Measurements from ENCODE around the gene AHCYL2. TPM values are rescaled to one million over a fixed set of nuclear protein-coding genes. Genes with fewer than 3 reads are reported as not detected.

Gene AHCYL2
- total and polyA plus RNA-seq, 2 of the 8 experiments (the other 6 are each of a cell fraction or from before 2014, with no cell fraction given): 20.7 to 25.4 TPM

DNA sequence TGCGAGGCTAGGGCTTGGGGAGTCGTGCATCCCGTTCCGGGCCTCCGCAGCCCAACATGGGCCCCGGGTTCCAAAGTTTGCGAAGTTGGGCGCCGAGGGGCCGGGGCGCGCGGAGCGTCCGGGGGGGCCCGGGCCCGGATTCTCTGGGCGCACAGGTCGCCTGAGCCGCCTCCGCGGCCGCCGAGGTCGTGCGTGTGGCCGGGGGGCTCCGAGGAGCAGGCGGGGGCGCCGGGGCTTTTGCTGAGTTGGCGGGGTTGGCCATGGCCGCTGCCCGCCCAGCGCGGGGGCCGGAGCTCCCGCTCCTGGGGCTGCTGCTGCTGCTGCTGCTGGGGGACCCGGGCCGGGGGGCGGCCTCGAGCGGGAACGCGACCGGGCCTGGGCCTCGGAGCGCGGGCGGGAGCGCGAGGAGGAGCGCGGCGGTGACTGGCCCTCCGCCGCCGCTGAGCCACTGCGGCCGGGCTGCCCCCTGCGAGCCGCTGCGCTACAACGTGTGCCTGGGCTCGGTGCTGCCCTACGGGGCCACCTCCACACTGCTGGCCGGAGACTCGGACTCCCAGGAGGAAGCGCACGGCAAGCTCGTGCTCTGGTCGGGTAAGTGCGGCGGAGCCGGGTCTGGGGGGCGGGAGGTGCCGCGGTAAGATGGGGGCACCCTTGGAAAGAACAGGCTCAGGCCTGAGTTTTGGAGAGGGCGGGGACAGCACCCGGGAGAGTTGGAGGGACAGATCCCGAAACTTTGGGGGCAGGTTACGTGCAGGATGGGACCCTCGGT lies 35.8 kb upstream of the AHCYL2 start:
- Histone ChIP-seq H3K79me2 (ENCODE audit: control insufficient read depth in 1 of 2, insufficient read depth in 2 of 2, low read length in 2 of 2) (peaks cover 24 to 46% of the 10 kb centered on the region in 2 experiments), H3K23ac (ENCODE audit: insufficient read length) (no peak overlapping the region), H3K56ac (replicated peaks; ENCODE audit: insufficient read length, low read depth, low read length) (peak overlapping the region; percentile 35), H4K20me1 (replicated peaks in 1 of 2; ENCODE audit: control insufficient read depth in 1 of 2, insufficient read depth in 2 of 2, low read length in 2 of 2) (peaks cover 13 to 14% of the 10 kb centered on the region in 2 experiments), H2BK12ac (ENCODE audit: low read depth, low read length) (no peak overlapping the region), H3K27me3 (replicated peaks in 1 of 4; ENCODE audit: control insufficient read depth in 3 of 4, extremely low read depth in 1 of 4, insufficient read depth in 3 of 4, low read length in 3 of 4) (peaks cover 0 to 12% (median 6%) of the 10 kb centered on the region in 4 experiments; a peak in 4 of 7 replicates), H3K9me3 (ENCODE audit: insufficient read depth in 2 of 2, low read depth in 1 of 2, low read length in 1 of 2) (no peaks in the 10 kb centered on the region), H2BK15ac (ENCODE audit: low read length) (no peak overlapping the region), H2BK120ac (replicated peaks; ENCODE audit: low read depth, low read length) (no peak overlapping the region), H3K27ac (ENCODE audit: low read depth, low read length) (peak overlapping the region; percentile 48; the same call in 1 of the 2 replicates), H2AK5ac (ENCODE audit: low read depth, low read length) (no peak overlapping the region), H4K91ac (replicated peaks; ENCODE audit: insufficient read length, low read length) (no peak overlapping the region), H3K4me2 (ENCODE audit: insufficient read depth in 1 of 2, low read depth in 2 of 2, low read length in 2 of 2) (peak overlapping the region; percentile 91), H4K8ac (ENCODE audit: extremely low read depth, insufficient read depth, low read length) (peak overlapping the region; percentile 86; the same call in 1 of the 2 replicates), H3K79me1 (ENCODE audit: low read depth, low read length) (peaks cover 10% of the 10 kb centered on the region), H3K14ac (ENCODE audit: insufficient read length) (no peak overlapping the region), H2BK5ac (ENCODE audit: low read depth, low read length) (0 out of 2 replicates have a peak overlapping the region, but pooled peaks have one; percentile 48), H2BK20ac (ENCODE audit: low read length) (no peak overlapping the region), H3K4me3 (ENCODE audit: extremely low read depth in 1 of 4, insufficient read depth in 2 of 4, low read depth in 3 of 4, low read length in 4 of 4) (peak overlapping the region; percentile 80 to 99 (median 90)), H3K23me2 (ENCODE audit: low read depth, low read length) (peaks cover 16% of the 10 kb centered on the region), H3K4ac (replicated peaks; ENCODE audit: insufficient read length, low read depth, low read length) (peak overlapping the region; percentile 91), H3K18ac (ENCODE audit: extremely low read depth, low read length) (peak overlapping the region; percentile 84), H3K9ac (replicated peaks in 1 of 4; ENCODE audit: extremely low read depth in 1 of 4, low read depth in 3 of 4, low read length in 3 of 4) (peak overlapping the region; percentile 81 to 96 (median 85)), H3K4me1 (replicated peaks in 1 of 4; ENCODE audit: control insufficient read depth in 3 of 4, insufficient read depth in 4 of 4, low read length in 3 of 4) (peaks cover 4 to 12% (median 9%) of the 10 kb centered on the region in 4 experiments; a peak in 6 of 7 replicates), H4K5ac (ENCODE audit: insufficient read length, low read depth, low read length) (no peak overlapping the region), H2AFZ (ENCODE audit: low read length) (no peak overlapping the region), H3K36me3 (ENCODE audit: control insufficient read depth in 2 of 4, insufficient read depth in 4 of 4, low read length in 3 of 4) (peaks cover 0 to 6% (median 2%) of the 10 kb centered on the region in 4 experiments; a peak in 1 of 8 replicates)
- ChIA-PET CTCF (ENCODE audit: partially characterized antibody) (interaction anchor here (1.0 to 1.6 kb wide), 3 partner anchors 22 to 30 kb away, joined by 3 to 6 read pairs (median 3); no protein-coding TSS in a partner anchor), POLR2A (ENCODE audit: partially characterized antibody) (interaction anchor here (0.6 to 7.9 kb wide), 19 partner anchors 9 to 185 kb away, joined by 3 to 116 read pairs (median 4); partner anchors contain the start of genes AHCYL2 and TSPAN33)
- 4% methylated on average over 21 of the region's 83 CpGs; no CpG with 5 or more reads in 1 of the 2 experiments for WGBS, 2 experiments (ENCODE audit: extremely low coverage in 1 of 2, insufficient coverage in 1 of 2, insufficient read length in 1 of 2, insufficient replicate concordance in 2 of 2, low coverage in 1 of 2, low lambda C conversion rate in 2 of 2, missing lambda C conversion rate in 1 of 2)
- FAIRE-seq (no peak), DNase-seq (ENCODE audit: low read depth in 1 of 2, low spot score in 2 of 2) (peak in 1 of 2 experiments; percentile 72)
- TF ChIP-seq RXRA (IDR thresholded peaks at IDR 0.05; ENCODE audit: insufficient read depth, low read depth, low read length): no peak
- peak in 1 of 2 experiments; percentile 45; a peak in 1 of 3 replicates for TF ChIP-seq POLR2A (IDR thresholded peaks at IDR 0.05; ENCODE audit: control extremely low read depth in 1 of 2, low read depth in 2 of 2, low read length in 2 of 2)
- TF ChIP-seq, protein P1, sequence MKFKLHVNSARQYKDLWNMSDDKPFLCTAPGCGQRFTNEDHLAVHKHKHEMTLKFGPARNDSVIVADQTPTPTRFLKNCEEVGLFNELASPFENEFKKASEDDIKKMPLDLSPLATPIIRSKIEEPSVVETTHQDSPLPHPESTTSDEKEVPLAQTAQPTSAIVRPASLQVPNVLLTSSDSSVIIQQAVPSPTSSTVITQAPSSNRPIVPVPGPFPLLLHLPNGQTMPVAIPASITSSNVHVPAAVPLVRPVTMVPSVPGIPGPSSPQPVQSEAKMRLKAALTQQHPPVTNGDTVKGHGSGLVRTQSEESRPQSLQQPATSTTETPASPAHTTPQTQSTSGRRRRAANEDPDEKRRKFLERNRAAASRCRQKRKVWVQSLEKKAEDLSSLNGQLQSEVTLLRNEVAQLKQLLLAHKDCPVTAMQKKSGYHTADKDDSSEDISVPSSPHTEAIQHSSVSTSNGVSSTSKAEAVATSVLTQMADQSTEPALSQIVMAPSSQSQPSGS (IDR thresholded peaks at IDR 0.05; ENCODE audit: low read length): no peak
- peak; percentile 2 for TF ChIP-seq ASH2L (IDR thresholded peaks at IDR 0.05; ENCODE audit: low read length)
- TF ChIP-seq TBP (IDR thresholded peaks at IDR 0.05; ENCODE audit: low read depth, low read length): peak; percentile 52; the same call in 1 of the 2 replicates
- TF ChIP-seq PHF8 (conservative IDR thresholded peaks at IDR 0.05; ENCODE audit: low read depth, low read length): peak; percentile 18; the same call in 1 of the 2 replicates
- TF ChIP-seq NRF1 (IDR thresholded peaks at IDR 0.05; ENCODE audit: low read depth, low read length): no peak
- peak; percentile 56; the same call in 1 of the 2 replicates for TF ChIP-seq RBBP5 (IDR thresholded peaks at IDR 0.05; ENCODE audit: borderline replicate concordance, low read depth, low read length)
- TF ChIP-seq SIN3A (conservative IDR thresholded peaks at IDR 0.05 in 1 of 2, IDR thresholded peaks at IDR 0.05 in 1 of 2; ENCODE audit: low read depth in 1 of 2, low read length in 2 of 2): peak in 1 of 2 experiments; percentile 51; a peak in 1 of 4 replicates
